Uterus (tissue), 4 donors: ENCODE results near the gene XRN1. TPM values are rescaled to one million over a fixed set of nuclear protein-coding genes. Genes with fewer than 3 reads are reported as not detected.

ENCODE experiments used
- DNase-seq, 2 donors: peaks; one replicate each; pipeline ENCODE4 v3.0.0-alpha.2; 2019 to 2020
- H3K27ac ChIP-seq, 2 donors: fragments of 200-600 bp; sonication (generic); 1 replicate in 1 of 2; 2 replicates in 1 of 2; pipeline ENCODE4 v1.5.1; 2016 to 2018
- H3K27me3 ChIP-seq, 2 donors: fragments of 200-600 bp; sonication (generic); one replicate each; pipeline ENCODE4 v1.5.1; 2018 to 2019; ENCODE audit warnings: control low read depth in 1 of 2
- H3K36me3 ChIP-seq, 2 donors: fragments of 200-600 bp; sonication (generic); one replicate each; pipeline ENCODE4 v1.5.1; 2019; ENCODE audit warnings: control low read depth in 1 of 2
- H3K4me1 ChIP-seq, 2 donors: fragments of 200-600 bp; sonication (generic); one replicate each; pipeline ENCODE4 v1.5.1; 2018 to 2019; ENCODE audit warnings: control low read depth in 1 of 2
- H3K4me3 ChIP-seq, 2 donors: fragments of 200-600 bp; sonication (generic); 1 replicate in 1 of 2; 2 replicates in 1 of 2; pipeline ENCODE4 v1.5.1; 2018 to 2019; ENCODE audit warnings: mild to moderate bottlenecking in 1 of 2
- H3K9me3 ChIP-seq, 2 donors: fragments of 200-600 bp; sonication (generic); one replicate each; pipeline ENCODE4 v1.5.1; 2019; ENCODE audit warnings: control low read depth in 1 of 2
- POLR2A ChIP-seq, 2 donors: fragments of 450-650 bp; IDR thresholded peaks; one replicate each; pipeline ENCODE4 v1.6.1; 2016; ENCODE audit warnings: antibody characterized with exemption in 2 of 2, mild to moderate bottlenecking in 1 of 2, moderate library complexity in 1 of 2
- intact Hi-C: fragments of 100-400 bp; cut with DNase I; formaldehyde crosslinking; loops from one replicate; pipeline ENCODE4 v1.15.1; 2023; ENCODE audit warnings: low total_unique reads
- total RNA-seq, 4 donors: library from RNA; depleted of rRNA in 3 of 4; stranded (reverse); fragments of >200 nt in 3 of 4; gene quantifications; one replicate each; pipeline versions ENCODE4 v1.1.0 to v1.2.4, GENCODE V29; 2014 to 2023
- TF ChIP-seq, protein P1 (sequence below), 4 experiments: fragments of 200-600 bp in 2 of 4; fragments of 450-650 bp in 2 of 4; sonication (generic) in 2 of 4; IDR thresholded peaks; one replicate each; pipeline ENCODE4 v1.5.1; 2016 to 2019; ENCODE audit warnings: antibody characterized with exemption in 4 of 4, mild to moderate bottlenecking in 2 of 4, moderate library complexity in 1 of 4
- donor health status: DM: yes; HTN: yes; CAD: no.

Gene XRN1
- total RNA-seq, 4 donors from 2014 or later, result 24.6 to 95.3 (median 59.4) TPM

DNA sequence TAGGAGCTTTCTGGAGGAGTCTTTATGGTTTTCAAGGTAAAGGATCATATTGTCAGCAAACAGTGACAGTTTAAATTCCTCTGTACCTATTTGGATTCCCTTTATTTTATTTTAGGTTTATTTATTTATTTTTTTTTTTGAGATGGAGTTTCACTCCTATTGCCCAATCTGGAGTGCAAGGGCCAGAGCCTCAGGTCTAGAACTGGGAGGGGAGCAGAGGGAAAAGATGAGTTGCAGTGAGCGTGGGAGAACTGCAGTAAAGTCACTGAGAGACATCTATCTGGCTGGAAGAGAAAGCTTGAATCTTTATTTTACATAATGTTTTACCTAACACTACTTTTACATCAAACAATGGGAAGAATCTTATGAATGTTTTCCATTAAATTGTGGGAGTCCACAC is 172.9 kb downstream of the XRN1 start:
- Histone ChIP-seq H3K27ac (no peak overlapping the region), H3K9me3 (no peaks in the 10 kb centered on the region), H3K4me3 (no peak overlapping the region), H3K4me1 (no peaks in the 10 kb centered on the region), H3K27me3 (no peaks in the 10 kb centered on the region), H3K36me3 (no peaks in the 10 kb centered on the region)
- intact Hi-C loops, result no loop called here
- no peak for DNase-seq
- no peak for TF ChIP-seq POLR2A (IDR thresholded peaks at IDR 0.05)
- TF ChIP-seq, protein P1, sequence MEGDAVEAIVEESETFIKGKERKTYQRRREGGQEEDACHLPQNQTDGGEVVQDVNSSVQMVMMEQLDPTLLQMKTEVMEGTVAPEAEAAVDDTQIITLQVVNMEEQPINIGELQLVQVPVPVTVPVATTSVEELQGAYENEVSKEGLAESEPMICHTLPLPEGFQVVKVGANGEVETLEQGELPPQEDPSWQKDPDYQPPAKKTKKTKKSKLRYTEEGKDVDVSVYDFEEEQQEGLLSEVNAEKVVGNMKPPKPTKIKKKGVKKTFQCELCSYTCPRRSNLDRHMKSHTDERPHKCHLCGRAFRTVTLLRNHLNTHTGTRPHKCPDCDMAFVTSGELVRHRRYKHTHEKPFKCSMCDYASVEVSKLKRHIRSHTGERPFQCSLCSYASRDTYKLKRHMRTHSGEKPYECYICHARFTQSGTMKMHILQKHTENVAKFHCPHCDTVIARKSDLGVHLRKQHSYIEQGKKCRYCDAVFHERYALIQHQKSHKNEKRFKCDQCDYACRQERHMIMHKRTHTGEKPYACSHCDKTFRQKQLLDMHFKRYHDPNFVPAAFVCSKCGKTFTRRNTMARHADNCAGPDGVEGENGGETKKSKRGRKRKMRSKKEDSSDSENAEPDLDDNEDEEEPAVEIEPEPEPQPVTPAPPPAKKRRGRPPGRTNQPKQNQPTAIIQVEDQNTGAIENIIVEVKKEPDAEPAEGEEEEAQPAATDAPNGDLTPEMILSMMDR (IDR thresholded peaks at IDR 0.05), result no peak

DNA sequence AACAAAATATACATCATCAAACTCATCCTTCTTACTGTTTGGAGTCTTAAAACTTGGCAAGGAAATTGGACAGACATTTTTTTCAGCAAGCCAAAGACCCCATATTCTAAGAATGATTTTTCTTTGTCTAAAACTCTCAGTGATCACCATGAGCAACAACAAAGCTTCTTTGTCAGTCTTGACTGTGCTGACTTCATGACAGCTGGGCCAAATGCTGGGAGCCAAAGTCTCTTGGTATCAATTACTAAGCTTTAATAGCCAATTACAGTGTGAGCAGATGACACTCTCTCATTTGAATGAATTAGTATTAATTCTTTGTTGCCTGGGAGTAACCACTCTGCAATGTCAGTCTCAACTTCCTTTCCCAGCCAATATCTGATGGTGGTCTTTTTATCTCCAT is 174.3 kb downstream of the XRN1 start:
- no peak for DNase-seq
- intact Hi-C loops, result no loop called here
- H3K27ac ChIP-seq, result no peak overlapping the region

DNA sequence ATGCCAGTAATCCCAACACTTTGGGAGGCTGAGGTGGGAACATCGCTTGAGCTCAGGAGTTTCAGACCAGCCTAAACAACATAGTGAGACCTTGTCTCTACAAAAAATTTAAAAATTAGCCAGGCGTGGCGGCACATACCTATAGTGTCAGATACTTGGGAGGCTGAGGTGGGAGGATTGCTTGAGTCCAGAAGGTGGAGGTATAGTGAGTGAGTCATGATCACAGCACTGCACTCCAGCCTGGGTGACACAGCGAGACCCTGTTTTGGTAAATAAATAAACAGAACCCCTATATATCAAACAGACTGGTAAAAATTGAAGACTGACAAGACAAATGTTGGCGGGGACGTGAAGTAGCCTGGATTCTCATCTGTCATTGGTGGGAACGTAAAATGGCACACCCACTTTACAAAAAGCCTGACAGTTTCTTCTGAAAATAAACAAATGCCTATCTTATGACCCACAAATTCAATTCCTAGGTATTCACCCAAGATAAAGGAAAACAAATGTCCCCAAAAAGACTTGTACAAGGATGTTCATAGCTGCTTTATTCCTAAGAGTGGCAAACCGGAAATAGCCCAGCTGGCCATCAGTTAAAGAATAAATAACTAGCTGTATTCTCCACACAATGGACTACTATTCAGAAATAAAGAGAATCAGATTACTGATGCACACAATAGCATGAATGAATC is 175.5 kb downstream of the XRN1 start:
- TF ChIP-seq, protein P1 (IDR thresholded peaks at IDR 0.05), result no peak
- no peak for TF ChIP-seq POLR2A (IDR thresholded peaks at IDR 0.05)
- no peak for DNase-seq
- no peaks in the 10 kb centered on the region for H3K4me1 ChIP-seq
- no peak overlapping the region for H3K4me3 ChIP-seq
- no peaks in the 10 kb centered on the region for H3K9me3 ChIP-seq
- no peak overlapping the region for H3K27ac ChIP-seq
- intact Hi-C loops, result no loop called here
- H3K27me3 ChIP-seq, result no peaks in the 10 kb centered on the region
- no peaks in the 10 kb centered on the region for H3K36me3 ChIP-seq

More for the DNA sequence above, 174.3 kb downstream of the XRN1 start:
- no peaks in the 10 kb centered on the region for H3K4me1 ChIP-seq
- no peaks in the 10 kb centered on the region for H3K27me3 ChIP-seq
- TF ChIP-seq, protein P1 (IDR thresholded peaks at IDR 0.05), result no peak
- no peak for TF ChIP-seq POLR2A (IDR thresholded peaks at IDR 0.05)
- no peak overlapping the region for H3K4me3 ChIP-seq
- no peaks in the 10 kb centered on the region for H3K9me3 ChIP-seq
- H3K36me3 ChIP-seq, result no peaks in the 10 kb centered on the region

DNA sequence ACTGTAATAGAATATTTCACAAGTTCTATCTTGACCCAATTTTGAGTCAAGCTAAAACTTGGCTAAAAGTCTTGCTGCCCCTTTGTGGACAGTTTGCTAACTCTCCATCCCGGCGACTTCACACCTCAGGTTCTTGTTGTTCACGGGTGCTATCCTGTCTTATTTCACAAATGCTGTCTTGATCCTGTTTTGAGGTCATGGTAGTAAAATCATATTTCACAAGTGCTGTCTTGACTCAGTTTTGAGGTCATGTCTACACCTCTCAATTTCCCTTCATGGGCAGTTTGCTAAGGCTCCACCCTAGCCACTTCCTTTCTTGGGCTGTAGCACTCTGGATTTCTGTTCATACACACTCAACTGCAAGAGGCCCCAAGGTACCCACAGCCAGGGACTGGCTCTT is 177.4 kb downstream of the XRN1 start:
- no peak for DNase-seq
- H3K36me3 ChIP-seq, result no peaks in the 10 kb centered on the region
- no peaks in the 10 kb centered on the region for H3K4me1 ChIP-seq
- intact Hi-C loops, result no loop called here
- H3K27me3 ChIP-seq, result no peaks in the 10 kb centered on the region
- TF ChIP-seq POLR2A (IDR thresholded peaks at IDR 0.05), result no peak
- TF ChIP-seq, protein P1 (IDR thresholded peaks at IDR 0.05), result no peak
- no peaks in the 10 kb centered on the region for H3K9me3 ChIP-seq
- H3K4me3 ChIP-seq, result no peak overlapping the region
- H3K27ac ChIP-seq, result no peak overlapping the region

DNA sequence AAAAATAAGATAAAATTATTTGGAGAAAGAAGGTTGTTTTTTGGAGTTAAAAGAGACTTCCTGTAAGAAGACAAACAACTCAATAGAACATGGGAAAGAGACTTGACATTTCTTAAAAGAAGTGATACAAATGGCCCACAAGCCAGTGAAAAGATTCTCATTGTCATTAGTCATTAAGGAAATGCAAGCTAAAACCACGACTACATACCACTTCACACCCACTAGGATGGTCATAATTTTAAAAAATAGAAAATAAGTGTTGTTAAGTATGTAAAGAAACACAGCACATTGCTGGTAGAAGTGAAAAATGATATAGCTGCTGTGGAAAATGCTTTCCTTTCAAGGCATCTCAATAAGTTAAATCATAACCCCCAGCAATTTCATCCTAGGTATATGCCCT is 178.1 kb downstream of the XRN1 start:
- H3K36me3 ChIP-seq, result no peaks in the 10 kb centered on the region
- TF ChIP-seq, protein P1 (IDR thresholded peaks at IDR 0.05), result no peak
- TF ChIP-seq POLR2A (IDR thresholded peaks at IDR 0.05), result no peak
- DNase-seq, result no peak
- intact Hi-C loops, result no loop called here
- no peaks in the 10 kb centered on the region for H3K4me1 ChIP-seq
- no peaks in the 10 kb centered on the region for H3K9me3 ChIP-seq
- no peak overlapping the region for H3K27ac ChIP-seq
- no peaks in the 10 kb centered on the region for H3K27me3 ChIP-seq
- no peak overlapping the region for H3K4me3 ChIP-seq
